ENCODE data around the gene KATNAL2.

DNA sequence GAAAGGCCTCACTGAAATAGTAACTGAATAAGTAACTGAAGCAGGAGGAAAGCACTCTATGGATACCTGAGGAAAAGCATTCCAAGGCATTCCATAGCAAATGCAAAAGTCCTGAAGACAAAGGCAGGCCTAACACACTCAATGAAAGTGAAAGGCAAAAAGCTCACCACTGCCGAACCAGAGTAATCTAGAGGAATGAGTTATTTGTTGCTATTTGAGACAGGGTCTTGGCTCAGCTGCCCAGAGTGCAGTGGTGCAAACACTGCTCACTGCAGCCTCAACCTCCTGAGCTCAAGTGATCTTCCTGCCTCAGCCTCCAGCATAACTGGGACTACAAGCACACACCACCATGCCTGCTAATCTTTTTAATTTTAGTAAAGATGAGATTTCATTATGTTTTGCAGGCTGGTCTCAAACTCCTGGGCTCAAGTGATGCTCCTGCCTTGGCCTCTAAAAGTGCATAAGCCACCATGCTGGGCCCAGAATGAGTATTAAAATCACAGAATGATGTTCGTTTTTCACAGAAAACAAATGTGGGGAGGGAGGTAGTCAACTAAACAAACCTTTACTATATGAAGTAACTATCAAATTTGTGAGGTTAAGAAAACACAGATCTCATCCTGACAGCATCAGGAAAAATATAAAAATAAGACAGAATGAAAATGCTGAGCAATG lies 18.0 kb upstream of the KATNAL2 start:
- TF ChIP-seq, protein P1, sequence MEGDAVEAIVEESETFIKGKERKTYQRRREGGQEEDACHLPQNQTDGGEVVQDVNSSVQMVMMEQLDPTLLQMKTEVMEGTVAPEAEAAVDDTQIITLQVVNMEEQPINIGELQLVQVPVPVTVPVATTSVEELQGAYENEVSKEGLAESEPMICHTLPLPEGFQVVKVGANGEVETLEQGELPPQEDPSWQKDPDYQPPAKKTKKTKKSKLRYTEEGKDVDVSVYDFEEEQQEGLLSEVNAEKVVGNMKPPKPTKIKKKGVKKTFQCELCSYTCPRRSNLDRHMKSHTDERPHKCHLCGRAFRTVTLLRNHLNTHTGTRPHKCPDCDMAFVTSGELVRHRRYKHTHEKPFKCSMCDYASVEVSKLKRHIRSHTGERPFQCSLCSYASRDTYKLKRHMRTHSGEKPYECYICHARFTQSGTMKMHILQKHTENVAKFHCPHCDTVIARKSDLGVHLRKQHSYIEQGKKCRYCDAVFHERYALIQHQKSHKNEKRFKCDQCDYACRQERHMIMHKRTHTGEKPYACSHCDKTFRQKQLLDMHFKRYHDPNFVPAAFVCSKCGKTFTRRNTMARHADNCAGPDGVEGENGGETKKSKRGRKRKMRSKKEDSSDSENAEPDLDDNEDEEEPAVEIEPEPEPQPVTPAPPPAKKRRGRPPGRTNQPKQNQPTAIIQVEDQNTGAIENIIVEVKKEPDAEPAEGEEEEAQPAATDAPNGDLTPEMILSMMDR (conservative IDR thresholded peaks at IDR 0.05; ENCODE audit: low read depth, low read length): no peak
- TF ChIP-seq EZH2phosphoT487 (IDR thresholded peaks at IDR 0.05; ENCODE audit: borderline replicate concordance, low read length) (no peak), EZH2 (IDR thresholded peaks at IDR 0.05; ENCODE audit: low read length, unreplicated experiment) (no peak)

All from PC-3 (cell line).